Measurements from ENCODE around the gene RRAD.
"Not testable (repeated sequence)": the region's sequence is repeated elsewhere in the genome, so short reads cannot be mapped to it uniquely, and the experiment has no call there.

RRAD gene

GRCh38 chr16:66936889-66937554 lies 11.7 kb upstream of the RRAD start:
- Histone ChIP-seq H3K36me3 (ENCODE audit: control insufficient read depth, low read length) (peaks cover 34% of the 10 kb centered on the region), H3K27me3 (ENCODE audit: control insufficient read depth, low read length) (no peaks in the 10 kb centered on the region), H3K4me1 (ENCODE audit: control insufficient read depth, low read length) (peaks cover 22% of the 10 kb centered on the region), H3K27ac (ENCODE audit: low read depth, low read length) (no peak overlapping the region), H4K20me1 (ENCODE audit: control insufficient read depth, insufficient read depth, low read depth, low read length) (peaks cover 5% of the 10 kb centered on the region; the same call in 1 of the 2 replicates), H3K9me3 (ENCODE audit: control insufficient read depth, insufficient read depth, low read length) (no peaks in the 10 kb centered on the region), H3F3A (ENCODE audit: control insufficient read depth, insufficient read depth) (no peaks in the 10 kb centered on the region), H3K79me2 (ENCODE audit: control insufficient read depth, low read length) (peaks cover 40% of the 10 kb centered on the region), H3K4me3 (ENCODE audit: low read length) (no peak overlapping the region), H3K9me2 (replicated peaks; ENCODE audit: control insufficient read depth, low read length) (no peaks in the 10 kb centered on the region), H3K4me2 (ENCODE audit: low read length) (no peak overlapping the region)
- TF ChIP-seq, protein P1, sequence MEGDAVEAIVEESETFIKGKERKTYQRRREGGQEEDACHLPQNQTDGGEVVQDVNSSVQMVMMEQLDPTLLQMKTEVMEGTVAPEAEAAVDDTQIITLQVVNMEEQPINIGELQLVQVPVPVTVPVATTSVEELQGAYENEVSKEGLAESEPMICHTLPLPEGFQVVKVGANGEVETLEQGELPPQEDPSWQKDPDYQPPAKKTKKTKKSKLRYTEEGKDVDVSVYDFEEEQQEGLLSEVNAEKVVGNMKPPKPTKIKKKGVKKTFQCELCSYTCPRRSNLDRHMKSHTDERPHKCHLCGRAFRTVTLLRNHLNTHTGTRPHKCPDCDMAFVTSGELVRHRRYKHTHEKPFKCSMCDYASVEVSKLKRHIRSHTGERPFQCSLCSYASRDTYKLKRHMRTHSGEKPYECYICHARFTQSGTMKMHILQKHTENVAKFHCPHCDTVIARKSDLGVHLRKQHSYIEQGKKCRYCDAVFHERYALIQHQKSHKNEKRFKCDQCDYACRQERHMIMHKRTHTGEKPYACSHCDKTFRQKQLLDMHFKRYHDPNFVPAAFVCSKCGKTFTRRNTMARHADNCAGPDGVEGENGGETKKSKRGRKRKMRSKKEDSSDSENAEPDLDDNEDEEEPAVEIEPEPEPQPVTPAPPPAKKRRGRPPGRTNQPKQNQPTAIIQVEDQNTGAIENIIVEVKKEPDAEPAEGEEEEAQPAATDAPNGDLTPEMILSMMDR (IDR thresholded peaks at IDR 0.05; ENCODE audit: low read depth, low read length, poor library complexity, severe bottlenecking) = no peak
- TF ChIP-seq EZH2phosphoT487 (IDR thresholded peaks at IDR 0.05; ENCODE audit: borderline replicate concordance, low read length) = no peak

DNA sequence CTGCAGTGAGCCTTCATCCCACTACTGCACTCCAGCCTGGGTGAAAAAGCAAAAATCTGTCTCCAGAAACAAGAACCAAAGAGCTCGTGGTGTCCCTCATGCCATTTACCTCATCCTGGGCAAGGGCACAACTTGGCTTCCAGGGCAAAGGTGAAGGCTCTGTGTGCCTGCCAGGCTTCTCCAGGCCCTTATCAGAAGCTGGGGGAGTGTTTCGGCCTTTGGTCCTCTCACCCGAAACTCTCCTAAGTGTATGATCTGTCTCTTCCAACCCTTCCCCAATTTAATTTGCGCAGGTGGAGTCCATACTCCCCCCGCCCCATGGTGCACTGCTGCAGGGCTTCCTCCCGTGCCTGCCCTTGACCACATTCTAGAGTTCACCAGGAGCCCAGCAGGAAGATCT lies 11.1 kb upstream of the RRAD start:
- Histone ChIP-seq H3K27me3 (ENCODE audit: control insufficient read depth, low read length) (no peaks in the 10 kb centered on the region), H3K79me2 (ENCODE audit: control insufficient read depth, low read length) (peaks cover 40% of the 10 kb centered on the region), H3K9me3 (ENCODE audit: control insufficient read depth, insufficient read depth, low read length) (no peaks in the 10 kb centered on the region), H3F3A (ENCODE audit: control insufficient read depth, insufficient read depth) (no peaks in the 10 kb centered on the region), H4K20me1 (ENCODE audit: control insufficient read depth, insufficient read depth, low read depth, low read length) (peaks cover 5% of the 10 kb centered on the region; the same call in 1 of the 2 replicates), H3K9me2 (replicated peaks; ENCODE audit: control insufficient read depth, low read length) (no peaks in the 10 kb centered on the region), H3K4me3 (ENCODE audit: low read length) (no peak overlapping the region), H3K4me2 (ENCODE audit: low read length) (0 out of 2 replicates have a peak overlapping the region, but pooled peaks have one; percentile 94), H3K4me1 (ENCODE audit: control insufficient read depth, low read length) (peaks cover 22% of the 10 kb centered on the region), H3K27ac (ENCODE audit: low read depth, low read length) (no peak overlapping the region), H3K36me3 (ENCODE audit: control insufficient read depth, low read length) (peaks cover 37% of the 10 kb centered on the region)
- TF ChIP-seq EZH2phosphoT487 (IDR thresholded peaks at IDR 0.05; ENCODE audit: borderline replicate concordance, low read length) = no peak
- TF ChIP-seq, protein P1 (IDR thresholded peaks at IDR 0.05; ENCODE audit: low read depth, low read length, poor library complexity, severe bottlenecking) = no peak

- Histone ChIP-seq H4K20me1 (ENCODE audit: control insufficient read depth, insufficient read depth, low read depth, low read length) (peaks cover 5% of the 10 kb centered on the region; the same call in 1 of the 2 replicates), H3K9me2 (replicated peaks; ENCODE audit: control insufficient read depth, low read length) (no peaks in the 10 kb centered on the region), H3K27ac (ENCODE audit: low read depth, low read length) (peak within 1 kb of the TSS; percentile 28), H3K79me2 (ENCODE audit: control insufficient read depth, low read length) (peaks cover 40% of the 10 kb centered on the region), H3K4me1 (ENCODE audit: control insufficient read depth, low read length) (peaks cover 22% of the 10 kb centered on the region), H3K4me2 (ENCODE audit: low read length) (peak within 1 kb of the TSS; percentile 94), H3K36me3 (ENCODE audit: control insufficient read depth, low read length) (peaks cover 31% of the 10 kb centered on the region), H3K9me3 (ENCODE audit: control insufficient read depth, insufficient read depth, low read length) (no peaks in the 10 kb centered on the region), H3F3A (ENCODE audit: control insufficient read depth, insufficient read depth) (no peaks in the 10 kb centered on the region), H3K27me3 (ENCODE audit: control insufficient read depth, low read length) (no peaks in the 10 kb centered on the region), H3K4me3 (ENCODE audit: low read length) (peak within 1 kb of the TSS; percentile 84)
- TF ChIP-seq EZH2phosphoT487 (IDR thresholded peaks at IDR 0.05; ENCODE audit: borderline replicate concordance, low read length) = no peak
- TF ChIP-seq, protein P1 (IDR thresholded peaks at IDR 0.05; ENCODE audit: low read depth, low read length, poor library complexity, severe bottlenecking) = no peak
These were observed 10.1 kb upstream of the RRAD start, which contains the start of gene CES2 for GRCh38 chr16:66935314-66936011. CES2 (plus strand) TSS chr16:66935516; CDS start chr16:66935636, 120 bp downstream.

GRCh38 chr16:66934839-66935313 lies 9.5 kb upstream of the RRAD start:
- peak overlapping the region; percentile 94 for H3K4me2 ChIP-seq (ENCODE audit: low read length)
- H3K27ac ChIP-seq (ENCODE audit: low read depth, low read length) = peak overlapping the region; percentile 28
- peaks cover 27% of the 10 kb centered on the region for H3K36me3 ChIP-seq (ENCODE audit: control insufficient read depth, low read length)
- peak overlapping the region; percentile 84 for H3K4me3 ChIP-seq (ENCODE audit: low read length)
- not testable (repeated sequence) for H4K20me1 ChIP-seq (ENCODE audit: control insufficient read depth, insufficient read depth, low read depth, low read length); H3F3A ChIP-seq (ENCODE audit: control insufficient read depth, insufficient read depth); H3K9me2 ChIP-seq (replicated peaks; ENCODE audit: control insufficient read depth, low read length); H3K27me3 ChIP-seq (ENCODE audit: control insufficient read depth, low read length); H3K9me3 ChIP-seq (ENCODE audit: control insufficient read depth, insufficient read depth, low read length)
- peaks cover 40% of the 10 kb centered on the region for H3K79me2 ChIP-seq (ENCODE audit: control insufficient read depth, low read length)
- peaks cover 22% of the 10 kb centered on the region for H3K4me1 ChIP-seq (ENCODE audit: control insufficient read depth, low read length)

All from DOHH2 (cell line).